T1000 (cell line): ENCODE results near the gene MUC6.
"Not testable (repeated sequence)": the region's sequence is repeated elsewhere in the genome, so short reads cannot be mapped to it uniquely, and the experiment has no call there.

Source experiments
- DNase-seq: peaks from one replicate; lab custom pipeline; 2025; ENCODE audit warnings: mixed read lengths; lab: John Stamatoyannopoulos, UW

MUC6 gene

GRCh38 chr11:986270-986951 lies 50.1 kb downstream of the MUC6 start:
- no peak for DNase-seq

GRCh38 chr11:985848-986247 lies 50.7 kb downstream of the MUC6 start:
- no peak for DNase-seq

GRCh38 chr11:985406-985805 lies 51.1 kb downstream of the MUC6 start:
- no peak for DNase-seq

GRCh38 chr11:984546-984945 lies 52.0 kb downstream of the MUC6 start:
- no peak for DNase-seq

- DNase-seq, result no peak
These were observed 54.8 kb downstream of the MUC6 start for GRCh38 chr11:981764-982163.

GRCh38 chr11:980438-981357 lies 55.8 kb downstream of the MUC6 start:
- DNase-seq, result no peak

GRCh38 chr11:978781-979180 lies 57.7 kb downstream of the MUC6 start:
- no peak for DNase-seq

- no peak for DNase-seq
These were observed 58.4 kb downstream of the MUC6 start for GRCh38 chr11:977830-978720.

GRCh38 chr11:976431-977160 lies 59.9 kb downstream of the MUC6 start:
- no peak for DNase-seq

GRCh38 chr11:975827-976226 lies 60.7 kb downstream of the MUC6 start:
- no peak for DNase-seq

GRCh38 chr11:975376-975775 lies 61.1 kb downstream of the MUC6 start:
- not testable (repeated sequence) for DNase-seq

GRCh38 chr11:973237-973636 lies 63.3 kb downstream of the MUC6 start:
- DNase-seq, result no peak

GRCh38 chr11:972523-973211 lies 63.9 kb downstream of the MUC6 start:
- DNase-seq, result no peak

GRCh38 chr11:971731-972365 lies 64.7 kb downstream of the MUC6 start:
- no peak for DNase-seq

GRCh38 chr11:971092-971690 lies 65.3 kb downstream of the MUC6 start:
- DNase-seq, result no peak

- no peak for DNase-seq
These were observed 66.1 kb downstream of the MUC6 start for GRCh38 chr11:970319-970871.

- no peak for DNase-seq
These were observed 66.8 kb downstream of the MUC6 start for GRCh38 chr11:969651-970205.

- no peak for DNase-seq
These were observed 67.7 kb downstream of the MUC6 start for GRCh38 chr11:968822-969221.

- no peak for DNase-seq
These were observed 68.3 kb downstream of the MUC6 start for GRCh38 chr11:967995-968751.
